ENCODE measurements around the gene CTSZ.
"Not testable (repeated sequence)": the region's sequence is repeated elsewhere in the genome, so short reads cannot be mapped to it uniquely, and the experiment has no call there.

CTSZ gene

DNA sequence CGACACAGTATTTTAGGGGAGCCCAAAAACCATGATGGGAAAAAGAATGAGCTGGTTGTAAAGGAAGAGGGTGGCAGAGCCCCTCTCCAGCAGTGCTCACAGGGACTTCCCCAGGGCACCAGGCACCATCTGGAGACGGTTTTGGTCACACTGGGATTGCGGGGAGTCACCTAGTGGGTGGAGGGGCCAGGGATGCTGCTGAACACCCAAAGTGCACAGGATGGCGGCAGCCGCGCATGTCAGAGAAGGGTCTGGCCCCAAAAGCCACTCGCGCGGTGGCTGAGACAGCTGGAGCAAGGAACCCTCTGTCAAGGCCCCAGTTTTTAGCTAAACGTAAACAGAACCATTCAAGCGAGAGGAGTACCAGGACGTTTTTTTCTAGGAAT is 10.8 kb downstream of the CTSZ start:
- DNase-seq = no peak

DNA sequence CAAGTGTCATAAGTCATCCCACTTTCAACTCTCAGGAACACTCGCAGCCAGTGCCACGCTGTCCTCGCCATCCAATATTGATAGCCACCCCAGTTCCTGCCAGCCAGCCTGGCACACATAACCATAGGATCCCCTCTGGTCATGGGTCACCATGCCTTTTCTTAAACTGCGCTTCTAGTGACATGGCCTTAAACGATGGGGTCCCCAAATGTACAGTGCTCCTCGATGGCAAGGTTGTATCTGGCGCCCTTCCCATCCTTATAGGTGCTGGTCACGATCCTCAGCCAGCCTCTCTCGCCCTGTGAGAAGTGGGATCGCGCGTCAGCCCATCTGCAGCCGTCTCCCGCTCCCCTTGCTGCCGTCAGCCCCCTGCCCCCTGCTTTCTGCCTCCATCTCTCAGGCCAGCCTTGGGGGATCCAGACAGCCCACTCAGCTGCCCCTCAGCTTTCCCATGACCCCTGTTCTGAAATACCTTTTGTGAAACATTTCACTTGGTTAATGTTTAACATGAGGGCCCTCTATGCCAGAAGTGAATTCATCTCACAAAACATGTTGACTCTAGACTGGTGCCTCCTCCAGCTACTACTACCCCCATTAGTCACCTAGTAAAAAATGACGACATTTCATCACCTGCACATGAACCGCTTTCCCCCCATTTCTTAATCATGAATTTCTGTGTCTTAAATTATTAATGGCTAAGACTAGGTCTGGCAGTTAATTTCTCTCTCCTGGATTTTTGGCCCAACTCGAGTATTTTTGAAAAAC is 11.4 kb downstream of the CTSZ start:
- DNase-seq = no peak

DNA sequence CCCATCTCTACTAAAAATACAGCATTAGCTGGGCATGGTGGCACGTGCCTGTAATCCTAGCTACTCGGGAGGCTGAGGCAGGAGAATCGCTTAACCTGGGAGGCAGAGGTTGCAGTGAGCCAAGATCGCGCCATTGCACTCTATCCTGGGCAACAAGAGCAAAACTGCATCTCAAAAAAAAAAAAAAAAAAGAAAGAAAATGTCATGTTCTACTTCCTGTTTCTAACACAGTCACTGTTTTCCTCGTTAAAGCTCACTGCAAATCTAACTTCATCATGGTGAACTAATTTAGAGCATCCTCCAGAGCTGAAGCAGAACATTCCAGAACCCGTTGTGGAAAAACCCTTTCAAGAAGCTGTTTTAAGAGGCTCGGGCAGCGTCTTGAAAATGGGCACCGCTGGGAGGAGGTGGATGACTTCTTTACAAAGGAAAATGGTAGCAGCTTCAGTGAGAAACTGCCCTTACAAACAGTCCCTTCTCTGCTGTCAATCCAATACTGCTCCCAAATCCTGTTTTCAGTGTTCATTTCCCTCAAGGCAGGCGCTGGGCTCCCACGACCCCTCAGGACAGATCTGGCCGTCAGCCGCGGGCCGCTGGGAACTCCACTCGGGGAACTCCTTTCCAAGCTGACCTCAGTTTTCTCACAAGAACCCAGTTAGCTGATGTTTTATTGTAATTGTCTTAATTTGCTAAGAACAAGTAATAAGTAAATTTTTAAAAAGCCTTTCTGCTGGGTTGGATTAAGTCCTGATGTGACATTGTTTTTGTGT is 12.5 kb downstream of the CTSZ start:
- no peak for DNase-seq

DNA sequence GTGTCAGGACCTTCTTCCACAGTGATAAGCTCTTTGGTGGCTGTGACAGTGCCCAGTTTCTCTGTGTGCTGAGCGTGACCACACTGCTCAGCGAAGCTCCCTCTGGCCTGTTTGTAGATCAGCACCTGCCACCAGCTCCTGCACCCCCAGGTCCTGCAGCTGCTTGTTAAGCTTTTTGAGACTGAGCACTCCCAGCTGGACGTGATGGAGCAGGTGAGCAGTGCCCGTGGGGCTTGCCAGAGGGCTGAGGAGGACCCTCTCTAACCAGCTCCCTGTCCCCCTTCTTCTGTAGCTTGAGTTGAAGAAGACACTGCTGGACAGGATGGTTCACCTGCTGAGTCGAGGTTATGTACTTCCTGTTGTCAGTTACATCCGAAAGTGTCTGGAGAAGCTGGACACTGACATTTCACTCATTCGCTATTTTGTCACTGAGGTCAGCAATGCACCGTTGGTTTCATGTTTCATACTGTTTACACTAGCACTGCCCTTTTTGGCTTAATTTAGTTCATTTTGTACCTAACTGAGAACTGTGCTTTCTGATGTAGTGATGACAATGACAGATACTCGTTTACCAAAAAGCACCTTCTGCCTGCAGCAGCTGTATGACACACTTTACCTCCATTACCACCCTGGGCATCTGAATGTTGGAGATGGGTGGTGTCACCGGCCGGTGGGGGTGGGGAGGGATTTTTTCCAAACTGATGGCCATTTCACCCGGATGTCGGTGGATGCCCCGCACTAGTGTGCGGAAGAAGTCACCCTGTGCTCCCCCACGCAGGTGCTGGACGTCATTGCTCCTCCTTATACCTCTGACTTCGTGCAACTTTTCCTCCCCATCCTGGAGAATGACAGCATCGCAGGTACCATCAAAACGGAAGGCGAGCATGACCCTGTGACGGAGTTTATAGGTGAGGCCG is 13.5 kb downstream of the CTSZ start:
- no peak for DNase-seq

DNA sequence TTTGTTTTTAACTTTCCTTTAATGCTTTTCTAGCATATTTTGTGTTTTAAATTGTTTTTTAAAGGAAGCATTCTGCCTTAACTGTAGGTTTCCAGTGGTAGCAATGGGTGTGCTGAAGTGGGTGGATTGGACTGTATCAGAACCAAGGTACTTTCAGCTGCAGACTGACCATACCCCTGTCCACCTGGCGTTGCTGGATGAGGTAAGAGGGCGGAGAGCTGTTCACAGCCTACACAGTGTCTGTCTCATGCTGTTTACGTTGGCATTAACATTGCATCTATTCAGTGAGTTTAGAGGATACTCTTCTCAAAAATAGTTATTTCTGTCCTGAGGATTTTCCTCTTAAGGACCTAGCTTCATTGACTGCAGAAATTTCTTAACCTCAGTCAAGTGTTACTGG is 14.1 kb downstream of the CTSZ start:
- no peak for DNase-seq

DNA sequence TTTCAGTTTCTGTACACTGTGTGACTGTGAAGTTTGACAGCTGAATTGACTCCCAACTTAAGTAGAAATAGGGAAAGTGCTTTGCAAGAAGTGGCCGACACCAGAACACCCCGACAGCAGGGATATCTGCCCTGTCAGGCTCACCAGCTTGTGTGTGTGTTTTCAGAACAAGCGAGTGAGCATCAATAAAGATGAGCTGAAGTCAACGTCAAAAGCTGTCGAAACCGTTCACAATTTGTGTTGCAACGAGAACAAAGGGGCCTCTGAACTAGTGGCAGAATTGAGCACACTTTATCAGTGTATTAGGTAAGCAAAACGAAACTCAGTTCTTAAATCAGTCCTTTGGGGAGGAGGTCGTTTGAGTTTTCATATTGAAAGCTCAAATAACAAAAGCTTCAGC is 15.3 kb downstream of the CTSZ start:
- DNase-seq = no peak

DNA sequence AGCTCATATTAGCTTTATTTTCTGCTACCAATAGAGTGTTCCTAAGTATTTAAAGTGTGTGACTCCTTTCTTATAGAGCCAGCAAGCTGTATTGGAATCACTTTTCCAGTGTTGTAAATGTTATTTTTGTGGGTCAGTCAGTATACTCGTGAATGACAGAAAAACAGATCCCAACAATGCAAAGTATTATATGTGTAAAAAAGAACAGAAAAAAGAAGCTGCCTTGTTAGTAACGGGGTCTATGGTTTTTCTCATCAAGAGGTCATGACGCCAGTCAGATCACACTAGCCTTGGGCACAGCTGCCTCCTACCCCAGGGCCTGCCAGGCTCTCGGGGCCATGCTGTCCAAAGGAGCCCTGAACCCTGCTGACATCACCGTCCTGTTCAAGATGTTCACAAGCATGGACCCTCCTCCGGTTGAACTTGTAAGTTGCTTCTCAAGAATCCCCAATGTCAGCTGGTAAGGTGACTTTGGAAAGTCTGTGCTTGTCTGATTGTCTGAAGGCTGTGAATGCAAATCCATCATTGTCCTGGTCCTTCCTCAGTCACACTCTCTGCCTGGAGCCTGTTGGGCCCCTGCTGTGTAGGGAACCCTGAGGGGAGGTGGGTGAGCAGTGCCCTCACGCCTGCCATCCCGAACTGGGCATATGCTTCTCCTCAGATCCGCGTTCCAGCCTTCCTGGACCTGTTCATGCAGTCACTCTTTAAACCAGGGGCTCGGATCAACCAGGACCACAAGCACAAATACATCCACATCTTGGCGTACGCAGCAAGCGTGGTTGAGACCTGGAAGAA is 16.2 kb downstream of the CTSZ start:
- DNase-seq = no peak

DNA sequence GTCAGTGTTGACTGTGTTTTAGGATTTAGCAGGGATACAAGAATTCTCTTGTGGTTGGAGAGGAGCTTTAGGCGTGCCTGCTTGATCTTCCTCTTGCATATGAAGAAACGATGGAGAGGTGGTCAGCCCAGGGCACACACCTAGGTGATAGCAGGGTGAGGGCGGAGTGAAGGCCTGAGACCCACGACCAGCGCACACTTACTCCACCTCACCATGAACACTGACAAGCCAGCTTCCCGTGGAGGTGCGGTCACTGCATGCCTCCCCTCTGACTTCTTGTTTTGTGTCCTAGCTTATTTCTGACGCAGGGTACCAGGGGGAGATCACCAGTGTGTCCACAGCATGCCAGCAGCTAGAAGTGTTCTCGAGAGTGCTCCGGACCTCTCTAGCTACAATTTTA is 17.9 kb downstream of the CTSZ start:
- no peak for DNase-seq

DNA sequence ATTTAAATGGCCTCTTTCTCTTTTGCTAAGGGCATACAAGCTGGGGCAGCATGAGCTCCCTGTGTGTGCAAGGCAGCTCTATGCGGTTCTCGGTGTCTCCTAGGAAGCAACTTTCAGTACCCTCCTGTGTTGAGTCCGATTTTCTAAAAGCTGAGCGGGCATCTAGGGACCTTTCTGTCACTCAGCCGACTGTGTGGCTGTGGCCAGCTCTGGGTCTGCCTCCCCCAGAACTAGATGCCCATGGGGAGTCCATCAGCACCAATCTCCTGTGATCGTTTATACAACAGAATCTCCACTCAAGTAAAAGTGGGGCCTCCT is 18.5 kb downstream of the CTSZ start:
- no peak for DNase-seq

DNA sequence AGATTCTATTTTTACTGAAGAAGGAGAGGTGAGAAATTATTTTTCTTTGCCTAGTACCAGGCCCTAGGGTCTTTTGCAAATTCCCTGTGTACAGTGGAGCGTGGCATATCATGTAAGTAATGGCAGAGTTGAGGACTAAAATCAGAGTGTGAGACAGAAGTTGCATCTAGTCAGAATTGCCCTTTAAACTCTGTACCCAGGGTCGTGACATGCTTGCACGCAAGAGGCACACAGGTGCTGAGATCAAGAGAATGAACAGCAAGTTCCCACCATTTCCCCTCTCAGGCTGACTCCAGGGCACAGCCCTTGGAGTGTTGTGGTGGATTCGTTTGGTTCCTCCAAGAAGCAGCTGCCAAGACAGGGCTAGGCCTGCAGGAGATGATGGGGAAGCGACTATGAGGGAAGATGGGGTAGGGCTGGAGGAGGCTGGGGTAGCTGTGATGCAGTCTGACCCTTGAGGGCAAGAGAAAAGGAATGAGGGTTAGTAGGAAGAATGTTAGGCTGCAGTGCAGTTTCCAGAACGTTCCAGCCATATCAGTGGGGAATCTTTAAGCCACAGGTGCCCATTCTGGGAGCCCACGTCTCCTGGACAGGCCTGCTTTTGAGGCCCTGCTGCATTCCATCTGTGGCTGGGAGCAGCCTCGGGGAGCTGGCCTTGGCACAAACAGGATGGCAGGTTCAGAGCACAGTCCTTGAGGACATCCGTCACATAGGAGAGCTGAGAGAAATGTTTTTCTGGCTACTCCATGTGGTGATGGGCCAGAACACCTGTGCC is 19.1 kb downstream of the CTSZ start:
- no peak for DNase-seq

DNA sequence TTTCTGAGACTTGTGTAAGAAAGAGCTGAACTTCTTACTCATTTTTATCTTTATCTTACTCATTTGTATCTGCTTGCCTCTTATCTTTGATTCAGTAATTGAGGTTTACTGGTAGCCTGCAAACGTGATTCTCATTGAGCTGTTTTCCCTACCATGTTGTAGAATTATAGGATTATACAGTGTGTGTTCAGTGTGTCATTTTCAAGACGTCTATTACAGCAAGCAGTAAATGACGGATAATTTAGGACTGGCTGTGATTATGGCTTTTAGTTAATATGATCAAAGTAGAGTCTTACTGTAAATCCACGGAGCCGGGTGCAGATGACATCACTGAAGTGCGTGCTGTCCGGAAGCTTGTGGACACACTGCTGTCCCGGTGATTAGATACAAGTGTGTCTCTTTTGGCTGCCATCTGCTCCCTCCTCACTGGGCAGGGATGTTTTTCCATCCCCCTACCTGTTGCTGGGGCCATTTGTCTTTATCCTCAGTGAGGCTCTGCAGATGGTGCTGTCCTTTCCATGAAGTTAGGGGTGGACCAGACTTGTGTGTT is 20.0 kb downstream of the CTSZ start:
- DNase-seq = no peak

DNA sequence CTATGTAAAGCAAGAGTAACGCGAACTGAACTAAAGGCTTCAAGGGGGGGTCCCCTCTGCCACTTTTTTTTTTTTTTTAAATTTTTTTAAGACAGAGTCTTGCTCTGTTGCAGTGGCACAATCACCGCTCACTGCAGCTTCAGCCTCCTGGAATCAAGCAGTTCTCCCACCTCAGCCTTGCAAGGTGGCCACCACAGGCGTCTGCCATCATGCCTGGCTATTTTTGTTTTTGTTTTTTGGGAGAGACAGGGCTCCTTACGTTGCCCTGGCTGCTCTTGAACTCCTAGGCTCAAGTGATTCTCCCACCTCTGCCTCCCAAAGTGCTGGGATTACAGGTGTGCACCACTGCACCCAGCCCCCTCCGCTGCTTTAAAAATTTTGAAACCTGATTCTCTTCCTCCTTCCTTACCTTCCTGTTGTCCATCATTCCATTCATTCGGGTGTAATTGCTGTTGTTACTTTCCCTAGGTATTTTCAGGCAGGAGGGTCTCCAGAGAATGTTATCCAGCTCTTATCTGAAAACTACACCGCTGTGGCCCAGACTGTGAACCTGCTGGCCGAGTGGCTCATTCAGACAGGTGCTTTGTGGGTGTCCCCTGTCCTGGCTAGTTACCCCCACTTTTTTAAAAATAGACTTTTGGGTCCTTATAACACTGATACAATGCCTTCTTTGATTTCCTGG is 20.6 kb downstream of the CTSZ start:
- DNase-seq = no peak

DNA sequence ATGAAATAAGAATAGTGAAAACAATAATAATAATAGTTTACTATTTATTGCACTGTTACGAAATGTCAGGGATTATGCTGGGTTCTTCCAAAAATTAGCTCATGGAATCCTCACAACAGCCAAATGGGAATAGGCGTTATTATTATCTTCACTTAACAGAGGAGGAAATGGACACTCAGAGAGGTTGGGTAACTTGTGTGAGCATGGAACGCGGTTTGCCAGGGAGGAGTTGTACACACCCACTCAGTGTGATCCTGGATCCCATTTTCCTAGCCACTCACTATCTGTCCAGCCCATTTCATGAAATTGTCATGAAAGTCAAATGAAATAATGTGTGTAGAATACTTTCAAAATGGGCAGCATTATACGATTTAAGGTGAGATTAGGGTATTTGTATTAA is 21.4 kb downstream of the CTSZ start:
- DNase-seq = no peak

DNA sequence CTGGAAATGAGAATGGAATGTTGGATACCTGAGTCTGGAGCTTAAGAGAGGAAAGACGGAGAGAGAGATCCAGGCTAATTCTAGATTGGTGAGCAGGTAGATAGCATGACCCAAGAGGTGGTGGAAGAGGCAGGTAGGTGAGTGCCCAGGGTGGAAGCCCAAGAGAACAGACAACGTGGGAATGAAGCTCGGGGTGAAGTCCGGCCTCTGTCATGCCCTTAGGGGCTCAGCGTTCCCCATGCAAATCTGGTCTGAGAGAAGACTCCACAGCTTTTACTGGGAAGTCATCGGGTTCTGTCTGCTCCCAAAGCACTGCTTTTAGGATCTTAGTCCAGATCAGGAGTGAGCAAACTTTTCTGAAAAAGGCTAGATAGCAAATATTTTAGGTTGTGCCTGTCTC is 22.4 kb downstream of the CTSZ start:
- no peak for DNase-seq

DNA sequence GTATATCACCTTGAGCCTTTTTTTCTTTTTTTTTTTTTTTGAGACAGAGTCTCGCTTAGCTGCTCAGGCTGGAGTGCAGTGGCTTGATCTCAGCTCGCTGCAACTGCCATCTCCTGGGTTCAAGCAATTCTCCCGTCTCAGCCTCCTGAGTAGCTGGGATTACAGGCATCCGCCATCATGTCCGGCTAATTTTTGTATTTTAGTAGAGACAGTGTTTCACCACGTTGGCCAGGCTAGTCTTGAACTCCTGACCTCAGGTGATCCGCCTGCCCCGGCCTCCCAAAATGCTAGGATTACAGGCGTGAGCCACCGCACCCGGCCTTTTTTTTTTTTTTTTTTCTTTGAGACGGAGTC is 24.0 kb downstream of the CTSZ start:
- DNase-seq = not testable (repeated sequence)

DNA sequence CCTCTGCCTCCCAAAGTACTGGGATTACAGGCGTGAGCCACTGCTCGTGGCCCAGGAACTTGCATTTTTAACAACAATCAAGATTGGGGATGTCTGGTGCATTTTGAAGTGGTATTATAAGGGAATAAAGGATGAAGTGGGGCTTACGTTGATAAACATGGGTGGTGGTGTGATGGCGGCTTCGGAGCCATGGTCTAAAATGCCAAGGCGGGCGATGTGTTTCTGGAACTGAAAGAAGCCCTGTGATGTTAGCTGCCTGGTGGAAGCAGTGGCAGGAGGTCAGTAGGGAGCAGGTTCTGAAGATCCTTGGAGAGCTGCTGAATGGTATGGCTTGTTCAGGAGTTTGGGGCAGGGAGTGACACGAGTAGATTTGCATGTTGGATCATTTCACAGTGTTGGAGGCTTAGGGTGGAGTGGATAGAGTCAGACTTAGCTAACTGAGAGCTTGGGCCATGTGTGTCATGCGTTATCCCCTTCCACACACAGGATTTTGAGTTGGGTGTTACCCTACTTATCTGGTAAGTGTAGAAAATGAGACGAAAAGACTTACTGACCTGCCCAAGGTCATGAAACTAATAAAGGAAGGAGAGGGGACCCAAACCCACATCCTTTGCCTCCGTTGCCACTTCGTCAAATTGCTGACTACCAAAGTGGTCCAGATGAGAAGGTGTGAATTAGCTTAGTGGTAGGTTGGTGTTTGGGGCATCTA is 24.5 kb downstream of the CTSZ start:
- DNase-seq = no peak

DNA sequence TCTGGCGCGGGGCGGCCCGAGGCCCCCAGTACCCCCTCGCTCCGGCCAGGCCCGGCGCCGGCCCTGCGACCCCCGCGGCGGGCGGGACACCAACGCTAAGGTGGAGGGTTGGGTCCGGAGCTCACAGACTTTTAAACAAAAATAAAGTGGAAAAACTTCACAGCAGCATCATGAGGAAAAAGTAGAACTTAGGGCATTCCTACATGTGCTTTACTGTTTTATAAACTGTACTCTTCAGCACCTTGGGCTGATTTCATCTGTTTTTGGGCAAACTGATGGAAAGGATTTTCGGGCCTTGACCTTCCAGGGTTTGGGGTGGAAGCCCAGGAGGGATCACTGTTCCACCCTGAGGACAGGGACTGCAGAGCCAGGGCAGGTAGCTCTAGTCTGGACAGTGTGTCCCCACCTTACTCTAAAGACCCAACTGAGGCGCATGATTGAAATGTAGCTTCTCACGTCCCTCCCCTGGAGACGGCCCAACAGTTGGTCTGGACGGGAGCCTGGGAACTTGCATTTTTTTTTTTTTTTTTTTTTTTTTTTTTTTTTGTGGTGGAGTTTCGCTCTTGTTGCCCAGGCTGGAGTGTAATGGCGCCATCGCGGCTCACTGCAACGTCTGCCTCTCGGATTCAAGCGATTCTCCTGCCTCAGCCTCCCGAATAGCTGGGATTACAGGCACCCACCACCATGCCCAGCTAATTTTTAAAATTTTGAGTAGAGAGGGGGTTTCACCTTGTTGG is 25.3 kb downstream of the CTSZ start:
- DNase-seq = peak in 1 of 2 experiments; percentile 7

DNA sequence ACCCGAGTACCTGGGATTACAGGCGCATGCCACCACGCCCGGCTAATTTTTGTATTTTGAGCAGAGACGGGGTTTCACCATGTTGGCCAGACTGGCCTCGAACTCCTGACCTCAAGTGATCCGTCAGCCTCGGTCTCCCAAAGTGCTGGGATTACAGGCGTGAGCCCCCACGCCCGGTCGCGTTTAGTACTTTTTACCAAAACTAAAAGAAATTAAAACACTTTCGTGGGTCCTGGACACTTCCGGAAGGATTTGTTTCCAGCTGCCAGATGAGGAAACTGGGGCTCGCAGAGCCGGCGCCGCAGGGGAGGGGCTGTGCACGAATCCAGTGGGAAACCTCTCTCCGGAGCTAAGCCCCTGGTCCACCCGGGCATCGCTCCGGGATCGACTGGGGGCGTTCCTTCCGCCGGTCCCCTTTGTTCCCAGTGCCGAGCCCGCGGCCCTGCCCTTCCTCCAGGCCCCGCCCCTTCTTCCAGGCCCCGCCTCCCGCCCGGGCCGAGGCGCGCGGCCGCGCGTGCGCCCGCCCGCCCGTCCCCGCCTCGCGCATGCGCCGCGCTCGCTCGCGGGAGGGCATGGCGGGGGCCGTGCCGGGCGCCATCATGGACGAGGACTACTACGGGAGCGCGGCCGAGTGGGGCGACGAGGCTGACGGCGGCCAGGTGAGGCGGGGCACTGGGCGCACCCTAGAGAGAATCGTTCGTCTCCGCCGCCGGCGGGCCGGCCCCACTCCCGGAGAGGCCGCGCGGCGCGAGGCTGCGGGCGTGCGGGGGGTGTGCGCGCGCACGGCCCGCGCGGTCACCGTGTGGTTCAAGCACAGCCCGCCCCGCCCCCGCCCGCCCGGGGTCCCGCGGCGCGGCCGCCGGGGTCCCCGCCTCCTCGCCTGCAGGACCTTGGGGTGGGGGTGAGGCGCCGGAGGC is 26.1 kb downstream of the CTSZ start, which contains the start of gene NELFCD:
Gene NELFCD, plus strand, starts transcription at position 546 of the 917 bp plus-strand sequence. Its CDS starts 54 bp downstream, at position 600.
- DNase-seq = peak; percentile 51 to 65
